Right lobe of liver (tissue), 4 donors: Measurements from ENCODE around the gene KRT80.

Experiments
- POLR2A ChIP-seq: fragments of 450-650 bp; IDR thresholded peaks from one replicate; pipeline ENCODE4 v1.6.1; 2017; ENCODE audit warnings: antibody characterized with exemption, mild to moderate bottlenecking
- TF ChIP-seq, protein P1 (sequence below), 4 donors: fragments of 200-600 bp in 3 of 4; fragments of 450-650 bp in 1 of 4; IDR thresholded peaks; one replicate each; pipeline versions ENCODE4 v1.5.1 to v1.8.0; 2016 to 2022; ENCODE audit warnings: antibody characterized with exemption in 4 of 4, mild to moderate bottlenecking in 2 of 4
- donor health status: DM: no; HTN: no; CAD: no.
- donor health status: DM: no; HTN: no; CAD: no.
- donor health status: DM: no; HTN: yes; CAD: no.

DNA sequence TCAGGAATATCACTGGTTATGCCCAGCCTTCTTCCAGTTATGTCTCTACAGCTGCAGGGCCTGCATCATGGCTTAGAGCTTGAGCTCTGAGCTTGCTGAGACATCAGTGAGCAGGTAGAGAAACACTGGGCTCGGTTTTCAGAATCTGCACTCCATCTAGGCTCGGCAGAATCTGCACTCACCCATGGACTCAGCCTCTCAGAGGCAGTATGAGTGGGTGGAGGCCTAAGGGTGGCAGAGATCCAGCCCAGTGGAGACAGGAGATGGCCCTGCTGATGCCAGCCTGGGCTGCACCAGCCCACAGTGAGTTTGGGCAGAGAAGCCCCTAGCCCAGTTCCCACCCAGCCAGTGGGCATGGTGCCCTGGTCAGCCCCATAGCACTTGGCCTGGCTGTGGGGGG, 12.8 kb downstream of the KRT80 start:
- TF ChIP-seq, protein P1, sequence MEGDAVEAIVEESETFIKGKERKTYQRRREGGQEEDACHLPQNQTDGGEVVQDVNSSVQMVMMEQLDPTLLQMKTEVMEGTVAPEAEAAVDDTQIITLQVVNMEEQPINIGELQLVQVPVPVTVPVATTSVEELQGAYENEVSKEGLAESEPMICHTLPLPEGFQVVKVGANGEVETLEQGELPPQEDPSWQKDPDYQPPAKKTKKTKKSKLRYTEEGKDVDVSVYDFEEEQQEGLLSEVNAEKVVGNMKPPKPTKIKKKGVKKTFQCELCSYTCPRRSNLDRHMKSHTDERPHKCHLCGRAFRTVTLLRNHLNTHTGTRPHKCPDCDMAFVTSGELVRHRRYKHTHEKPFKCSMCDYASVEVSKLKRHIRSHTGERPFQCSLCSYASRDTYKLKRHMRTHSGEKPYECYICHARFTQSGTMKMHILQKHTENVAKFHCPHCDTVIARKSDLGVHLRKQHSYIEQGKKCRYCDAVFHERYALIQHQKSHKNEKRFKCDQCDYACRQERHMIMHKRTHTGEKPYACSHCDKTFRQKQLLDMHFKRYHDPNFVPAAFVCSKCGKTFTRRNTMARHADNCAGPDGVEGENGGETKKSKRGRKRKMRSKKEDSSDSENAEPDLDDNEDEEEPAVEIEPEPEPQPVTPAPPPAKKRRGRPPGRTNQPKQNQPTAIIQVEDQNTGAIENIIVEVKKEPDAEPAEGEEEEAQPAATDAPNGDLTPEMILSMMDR (IDR thresholded peaks at IDR 0.05) = no peak
- no peak for TF ChIP-seq POLR2A
